Measurements from ENCODE around the gene SNX30.

- TF ChIP-seq POLR2A (IDR thresholded peaks at IDR 0.05) (peak; percentile 86), CTCF (IDR thresholded peaks at IDR 0.05) (peak in 3 of 4 experiments; percentile 13 to 29 (median 23))
Measured at GRCh38 chr9:112717661-112718331, 32.8 kb upstream of the SNX30 start, which contains the start of gene INIP.

Measured in prostate gland (tissue), 2 donors.